Tibial artery (tissue), 4 donors: ENCODE results near the gene SLC6A19.
"Not testable (repeated sequence)": the region's sequence is repeated elsewhere in the genome, so short reads cannot be mapped to it uniquely, and the experiment has no call there.

Experiments used
- DNase-seq, 2 donors: peaks; one replicate each; pipeline ENCODE4 v3.0.0-alpha.2; 2019
- H3K27ac ChIP-seq, 2 donors: fragments of 200-600 bp; sonication (generic) in 1 of 2; 1 replicate in 1 of 2; 2 replicates in 1 of 2; pipeline ENCODE4 v1.5.1; 2018 to 2019; ENCODE audit warnings: mild to moderate bottlenecking in 1 of 2
- H3K27me3 ChIP-seq, 2 donors: fragments of 200-600 bp; sonication (generic) in 1 of 2; one replicate each; pipeline versions ENCODE4 v1.5.1 to v1.6.0; 2016 to 2019
- H3K36me3 ChIP-seq, 3 donors: fragments of 200-600 bp; sonication (generic) in 2 of 3; one replicate each; pipeline ENCODE4 v1.5.1; 2016 to 2019; ENCODE audit warnings: mild to moderate bottlenecking in 2 of 3
- H3K4me1 ChIP-seq, 4 donors: fragments of 200-600 bp; sonication (generic) in 2 of 4; 1 replicate in 3 of 4; 2 replicates in 1 of 4; pipeline ENCODE4 v1.5.1; 2016 to 2019
- H3K4me3 ChIP-seq, 2 donors: fragments of 200-600 bp; sonication (generic) in 1 of 2; 1 replicate in 1 of 2; 2 replicates in 1 of 2; pipeline ENCODE4 v1.5.1; 2018 to 2019; ENCODE audit warnings: mild to moderate bottlenecking in 2 of 2
- H3K9me3 ChIP-seq, 3 donors: fragments of 200-600 bp; sonication (generic) in 1 of 3; one replicate each; pipeline ENCODE4 v1.5.1; 2016 to 2019
- CTCF ChIP-seq, 2 experiments: fragments of 200-600 bp in 1 of 2; fragments of 450-650 bp in 1 of 2; IDR thresholded peaks; one replicate each; pipeline ENCODE4 v1.5.1; 2017 to 2019; ENCODE audit warnings: antibody characterized with exemption in 2 of 2, mild to moderate bottlenecking in 1 of 2, moderate library complexity in 1 of 2
- intact Hi-C: fragments of 100-400 bp; cut with DNase I; formaldehyde crosslinking; loops from one replicate; pipeline ENCODE4 v1.15.0; 2023; ENCODE audit warnings: low total_unique reads

The SLC6A19 gene

DNA sequence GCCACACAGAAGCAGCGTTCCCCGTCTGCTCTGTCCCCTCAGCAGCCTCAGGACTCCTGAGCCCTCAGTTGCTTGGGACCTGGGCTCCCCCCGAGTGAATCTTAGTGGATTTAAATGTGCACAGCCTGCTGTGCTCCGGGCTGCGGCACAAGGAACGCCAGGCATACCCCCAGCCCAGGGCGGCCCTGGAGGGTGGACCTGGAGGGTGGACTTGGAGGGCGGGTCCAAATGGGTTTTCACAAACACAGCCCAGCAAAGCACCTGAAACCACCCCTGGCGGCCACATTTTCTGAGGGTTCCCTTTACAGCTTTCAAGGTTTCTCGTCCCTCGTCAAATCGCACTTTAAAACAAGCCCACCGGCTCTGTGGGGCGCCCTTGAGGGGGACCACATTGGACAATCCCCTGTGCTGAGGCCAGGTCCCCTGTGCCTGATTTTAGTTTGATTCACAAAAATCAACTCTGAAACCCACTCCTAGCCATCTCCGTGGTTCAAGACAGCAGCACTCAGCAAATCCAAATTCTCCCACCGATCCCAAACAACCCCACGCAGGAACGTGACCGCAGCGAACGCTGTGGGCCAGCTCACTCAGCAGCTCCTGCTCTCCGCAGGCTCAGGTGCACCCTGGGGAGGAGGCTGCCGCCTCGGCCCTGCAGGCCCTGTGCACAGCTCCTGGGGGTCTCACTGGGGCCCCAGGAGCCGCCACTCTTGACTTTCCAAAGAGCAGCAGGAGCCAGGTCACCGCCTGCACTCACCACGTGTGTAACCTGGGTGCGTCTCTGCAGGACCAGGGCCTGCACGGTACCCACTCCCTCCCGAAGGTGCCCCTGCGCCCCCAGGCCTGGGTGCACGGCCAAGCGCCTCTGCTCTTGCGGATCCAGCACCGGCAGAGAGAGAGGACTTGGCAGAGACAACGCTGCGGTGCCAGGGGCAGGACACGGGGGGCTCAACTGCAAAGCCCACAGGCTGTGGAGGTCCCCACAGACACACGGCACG, 64.4 kb downstream of the SLC6A19 start:
- Histone ChIP-seq H3K27ac (no peak overlapping the region), H3K4me3 (no peak overlapping the region), H3K27me3 (no peaks in the 10 kb centered on the region), H3K9me3 (peaks cover 0 to 44% (median 16%) of the 10 kb centered on the region in 3 donors), H3K4me1 (no peaks in the 10 kb centered on the region), H3K36me3 (no peaks in the 10 kb centered on the region)
- TF ChIP-seq CTCF (IDR thresholded peaks at IDR 0.05) = no peak
- no peak for DNase-seq
- intact Hi-C loops = no loop called here

DNA sequence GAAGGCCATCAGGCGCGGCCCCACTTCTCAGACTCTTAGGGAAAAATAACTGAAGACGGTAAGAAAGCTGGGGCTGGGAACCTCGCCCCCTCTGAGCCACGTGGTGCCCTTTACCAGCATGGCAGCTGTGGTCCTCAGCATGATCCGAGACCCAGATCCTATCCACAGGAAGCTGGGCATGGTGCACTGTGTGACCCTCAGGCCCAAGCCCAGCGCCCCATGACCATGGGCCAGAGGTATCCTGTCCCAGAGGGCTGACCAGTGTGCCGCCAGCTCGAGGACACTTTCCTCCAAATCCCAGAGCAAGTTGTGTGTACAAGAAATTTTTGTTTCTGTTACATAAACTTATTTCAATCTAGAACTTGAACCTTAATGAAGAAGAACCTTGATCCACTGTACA, 65.4 kb downstream of the SLC6A19 start:
- H3K4me3 ChIP-seq = no peak overlapping the region
- DNase-seq = no peak
- no peak overlapping the region for H3K27ac ChIP-seq
- no peak for TF ChIP-seq CTCF (IDR thresholded peaks at IDR 0.05)
- intact Hi-C loops = no loop called here
- H3K36me3 ChIP-seq = no peaks in the 10 kb centered on the region
- H3K9me3 ChIP-seq = peaks cover 0 to 34% (median 16%) of the 10 kb centered on the region in 3 donors
- H3K27me3 ChIP-seq = no peaks in the 10 kb centered on the region
- H3K4me1 ChIP-seq = no peaks in the 10 kb centered on the region

DNA sequence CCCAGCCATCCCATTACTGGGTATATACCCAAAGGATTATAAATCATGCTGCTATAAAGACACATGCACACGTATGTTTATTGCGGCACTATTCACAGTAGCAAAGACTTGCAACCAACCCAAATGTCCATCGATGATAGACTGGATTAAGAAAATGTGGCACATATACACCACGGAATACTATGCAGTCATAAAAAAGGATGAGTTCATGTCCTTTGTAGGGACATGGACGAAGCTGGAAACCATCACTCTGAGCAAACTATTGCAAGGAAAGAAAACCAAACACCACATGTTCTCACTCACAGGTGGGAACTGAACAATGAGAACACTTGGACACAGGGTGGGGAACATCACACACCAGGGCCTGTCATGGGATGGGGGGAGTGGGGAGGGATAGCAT, 66.1 kb downstream of the SLC6A19 start:
- H3K9me3 ChIP-seq = peaks cover 0 to 28% (median 13%) of the 10 kb centered on the region in 3 donors
- H3K4me1 ChIP-seq, H3K27me3 ChIP-seq, DNase-seq, H3K27ac ChIP-seq, H3K4me3 ChIP-seq, intact Hi-C loops, H3K36me3 ChIP-seq: not testable (repeated sequence)

GRCh38 chr5:1268056-1268455, 66.7 kb downstream of the SLC6A19 start:
- peaks cover 0 to 22% (median 7%) of the 10 kb centered on the region in 3 donors for H3K9me3 ChIP-seq
- intact Hi-C loops = no loop called here
- H3K36me3 ChIP-seq = no peaks in the 10 kb centered on the region
- no peak overlapping the region for H3K27ac ChIP-seq
- no peaks in the 10 kb centered on the region for H3K4me1 ChIP-seq
- no peaks in the 10 kb centered on the region for H3K27me3 ChIP-seq
- no peak for TF ChIP-seq CTCF (IDR thresholded peaks at IDR 0.05)
- no peak overlapping the region for H3K4me3 ChIP-seq
- DNase-seq = no peak

DNA sequence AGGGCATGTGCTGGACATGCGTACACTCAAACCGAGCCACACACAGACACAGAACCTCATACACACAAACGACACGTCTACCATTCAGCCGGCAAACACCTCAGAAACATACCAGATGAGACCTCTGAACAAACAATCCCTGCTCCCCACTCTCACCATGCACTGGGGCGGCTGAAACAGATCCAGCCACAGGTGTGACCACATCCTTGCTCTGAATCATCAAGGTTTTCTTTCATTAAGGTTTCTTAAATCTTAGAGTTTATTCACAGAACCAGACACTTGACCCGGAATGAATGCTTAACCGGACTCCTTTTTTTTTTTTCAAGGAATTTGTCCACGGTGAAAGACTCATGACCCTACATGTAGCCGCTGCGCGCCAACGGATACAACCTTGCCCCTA, 67.3 kb downstream of the SLC6A19 start:
- peaks cover 0 to 16% (median under 1%) of the 10 kb centered on the region in 3 donors for H3K9me3 ChIP-seq
- H3K4me1 ChIP-seq = no peaks in the 10 kb centered on the region
- intact Hi-C loops = no loop called here
- H3K36me3 ChIP-seq = no peaks in the 10 kb centered on the region
- H3K27me3 ChIP-seq = no peaks in the 10 kb centered on the region
- no peak overlapping the region for H3K4me3 ChIP-seq
- DNase-seq = no peak
- TF ChIP-seq CTCF (IDR thresholded peaks at IDR 0.05) = no peak
- no peak overlapping the region for H3K27ac ChIP-seq

GRCh38 chr5:1270426-1270825, 69.0 kb downstream of the SLC6A19 start:
- H3K4me3 ChIP-seq = no peak overlapping the region
- H3K36me3 ChIP-seq = no peaks in the 10 kb centered on the region
- DNase-seq = no peak
- no peak overlapping the region for H3K27ac ChIP-seq
- H3K4me1 ChIP-seq = no peaks in the 10 kb centered on the region
- H3K27me3 ChIP-seq = no peaks in the 10 kb centered on the region
- peaks cover 0 to 5% (median 0%) of the 10 kb centered on the region in 3 donors for H3K9me3 ChIP-seq
- intact Hi-C loops = no loop called here
- no peak for TF ChIP-seq CTCF (IDR thresholded peaks at IDR 0.05)
